Measurements from ENCODE around the gene ZNF618. TPM values are rescaled to one million over a fixed set of nuclear protein-coding genes. Genes with fewer than 3 reads are reported as not detected.

The ZNF618 gene
- total RNA-seq, 2 donors from 2014 or later, result 11.9 to 17.1 TPM

DNA sequence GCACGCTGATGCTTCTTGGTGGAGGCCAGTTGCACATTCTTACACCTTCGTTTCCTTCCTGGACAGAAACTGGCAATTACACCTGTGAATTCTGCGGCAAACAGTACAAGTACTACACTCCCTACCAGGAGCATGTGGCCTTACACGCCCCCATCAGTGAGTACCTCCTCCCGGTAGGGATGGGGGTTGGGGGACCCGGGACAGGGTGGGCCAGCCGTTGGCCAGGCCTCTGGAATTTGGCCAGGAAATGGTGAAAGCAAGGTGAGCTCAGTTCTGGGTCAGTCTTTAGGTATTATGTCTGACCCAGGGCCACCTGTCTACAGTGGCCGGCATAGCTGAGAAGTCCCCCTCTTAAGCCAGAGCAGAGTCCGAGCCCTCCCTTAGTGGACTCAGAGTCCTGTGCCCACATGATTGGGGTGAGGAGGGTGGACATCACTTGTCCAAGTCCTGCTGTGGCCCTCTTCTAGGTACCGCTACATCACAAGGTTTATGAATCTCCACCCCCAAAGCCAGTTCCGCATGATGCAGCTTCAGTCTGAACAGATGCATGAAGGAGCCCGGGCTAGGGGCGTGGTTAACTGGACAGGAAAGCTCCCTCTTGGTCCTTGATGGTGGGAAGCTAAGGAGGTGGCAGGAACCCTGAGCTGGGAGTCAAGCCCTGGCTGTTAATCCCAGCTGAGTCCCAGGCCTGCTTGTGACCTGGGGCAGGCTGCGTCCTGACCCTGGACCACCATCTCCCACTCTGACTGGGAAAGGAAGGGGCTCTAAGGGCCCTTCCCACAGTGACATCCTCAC is 140.7 kb downstream of the ZNF618 start:
- intact Hi-C loops (cut with DNase I), result no loop called here
- H3K4me1 ChIP-seq, result no peaks in the 10 kb centered on the region
- H3K36me3 ChIP-seq (replicated peaks in 1 of 2; ENCODE audit: insufficient read depth in 1 of 2, low read depth in 2 of 2), result peaks cover 0 to 2% of the 10 kb centered on the region in 2 donors
- no peak for TF ChIP-seq POLR2A (IDR thresholded peaks at IDR 0.05)
- TF ChIP-seq, protein P1, sequence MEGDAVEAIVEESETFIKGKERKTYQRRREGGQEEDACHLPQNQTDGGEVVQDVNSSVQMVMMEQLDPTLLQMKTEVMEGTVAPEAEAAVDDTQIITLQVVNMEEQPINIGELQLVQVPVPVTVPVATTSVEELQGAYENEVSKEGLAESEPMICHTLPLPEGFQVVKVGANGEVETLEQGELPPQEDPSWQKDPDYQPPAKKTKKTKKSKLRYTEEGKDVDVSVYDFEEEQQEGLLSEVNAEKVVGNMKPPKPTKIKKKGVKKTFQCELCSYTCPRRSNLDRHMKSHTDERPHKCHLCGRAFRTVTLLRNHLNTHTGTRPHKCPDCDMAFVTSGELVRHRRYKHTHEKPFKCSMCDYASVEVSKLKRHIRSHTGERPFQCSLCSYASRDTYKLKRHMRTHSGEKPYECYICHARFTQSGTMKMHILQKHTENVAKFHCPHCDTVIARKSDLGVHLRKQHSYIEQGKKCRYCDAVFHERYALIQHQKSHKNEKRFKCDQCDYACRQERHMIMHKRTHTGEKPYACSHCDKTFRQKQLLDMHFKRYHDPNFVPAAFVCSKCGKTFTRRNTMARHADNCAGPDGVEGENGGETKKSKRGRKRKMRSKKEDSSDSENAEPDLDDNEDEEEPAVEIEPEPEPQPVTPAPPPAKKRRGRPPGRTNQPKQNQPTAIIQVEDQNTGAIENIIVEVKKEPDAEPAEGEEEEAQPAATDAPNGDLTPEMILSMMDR (IDR thresholded peaks at IDR 0.05), result no peak
- WGBS, 2 donors, result 92 to 98% methylated on average over 12 to 14 of the region's 14 CpGs
- ATAC-seq (no peak), DNase-seq (peak in 2 of 4 donors; percentile 6 to 8)
- no peak overlapping the region for H3K27ac ChIP-seq
- H3K9me3 ChIP-seq, result no peaks in the 10 kb centered on the region
- no peak overlapping the region for H3K4me3 ChIP-seq
- no peaks in the 10 kb centered on the region for H3K27me3 ChIP-seq

- Histone ChIP-seq H3K4me1 (no peaks in the 10 kb centered on the region), H3K4me3 (no peak overlapping the region), H3K27me3 (no peaks in the 10 kb centered on the region), H3K9me3 (peaks cover 0 to 3% (median 0%) of the 10 kb centered on the region in 3 donors), H3K36me3 (replicated peaks in 1 of 2; ENCODE audit: insufficient read depth in 1 of 2, low read depth in 2 of 2) (peaks cover 2 to 4% of the 10 kb centered on the region in 2 donors), H3K27ac (no peak overlapping the region)
- DNase-seq (peak in 1 of 4 donors; percentile 7), ATAC-seq (no peak)
- TF ChIP-seq, protein P1 (IDR thresholded peaks at IDR 0.05), result no peak
- TF ChIP-seq POLR2A (IDR thresholded peaks at IDR 0.05), result no peak
- intact Hi-C loops (cut with DNase I), result no loop called here
- WGBS, 2 donors, result 94 to 97% methylated on average over 3 to 6 of the region's 6 CpGs
Observed at GRCh38 chr9:114017741-114018715, 141.9 kb downstream of the ZNF618 start.

GRCh38 chr9:114021578-114021977 is 145.5 kb downstream of the ZNF618 start:
- Histone ChIP-seq H3K27me3 (no peaks in the 10 kb centered on the region), H3K4me1 (no peaks in the 10 kb centered on the region), H3K9me3 (peaks cover 0 to 3% (median 0%) of the 10 kb centered on the region in 3 donors), H3K36me3 (replicated peaks in 1 of 2; ENCODE audit: insufficient read depth in 1 of 2, low read depth in 2 of 2) (peaks cover 1 to 4% of the 10 kb centered on the region in 2 donors), H3K4me3 (no peak overlapping the region), H3K27ac (no peak overlapping the region)
- 69 to 86% methylated on average over 3 of the region's 3 CpGs for WGBS, 2 donors
- intact Hi-C loops (cut with DNase I), result no loop called here
- DNase-seq (no peak), ATAC-seq (no peak)
- TF ChIP-seq, protein P1 (IDR thresholded peaks at IDR 0.05), result no peak
- TF ChIP-seq POLR2A (IDR thresholded peaks at IDR 0.05), result no peak

DNA sequence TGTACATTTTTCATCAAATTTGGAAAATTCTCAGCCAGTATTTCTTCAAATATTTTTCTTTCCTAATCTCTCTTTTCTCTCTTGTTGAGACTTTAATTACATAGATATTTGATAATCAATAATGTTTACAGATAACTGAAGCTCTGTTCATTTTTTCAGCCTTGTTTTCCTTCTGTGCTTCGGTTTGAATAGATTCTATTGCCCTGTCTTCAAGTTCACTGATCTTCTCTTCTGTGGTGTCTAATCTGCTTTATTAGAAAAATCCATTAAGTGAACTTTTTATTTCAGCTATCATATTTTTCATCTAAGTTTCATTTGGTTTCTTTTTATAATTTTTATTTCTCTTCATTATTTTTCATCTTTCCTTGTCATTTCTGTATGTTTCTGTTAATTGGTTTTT is 147.9 kb downstream of the ZNF618 start:
- intact Hi-C loops (cut with DNase I), result no loop called here
- Histone ChIP-seq H3K27ac (no peak overlapping the region), H3K27me3 (no peaks in the 10 kb centered on the region), H3K4me1 (no peaks in the 10 kb centered on the region), H3K36me3 (replicated peaks in 1 of 2; ENCODE audit: insufficient read depth in 1 of 2, low read depth in 2 of 2) (peaks cover 0 to 4% of the 10 kb centered on the region in 2 donors), H3K9me3 (peaks cover 0 to 3% (median 0%) of the 10 kb centered on the region in 3 donors), H3K4me3 (no peak overlapping the region)
- TF ChIP-seq, protein P1 (IDR thresholded peaks at IDR 0.05), result no peak
- no peak for TF ChIP-seq POLR2A (IDR thresholded peaks at IDR 0.05)
- ATAC-seq (no peak), DNase-seq (no peak)
- 94 to 96% methylated on average over 1 of the region's 1 CpG for WGBS, 2 donors
